Transverse colon (tissue), 4 donors: ENCODE results near the gene LAMP2. TPM values are rescaled to one million over a fixed set of nuclear protein-coding genes. Genes with fewer than 3 reads are reported as not detected.

Source experiments
- DNase-seq: peaks from one replicate; pipeline ENCODE4 v3.0.0-alpha.2; 2019
- H3K27ac ChIP-seq, 4 donors: fragments of 200-600 bp; sonication (generic); 2 replicates each; pipeline ENCODE4 v1.5.1; 2016 to 2018; ENCODE audit warnings: inconsistent platforms in 4 of 4
- H3K27me3 ChIP-seq: fragments of 200-600 bp; sonication (generic); 2 replicates; pipeline ENCODE4 v1.5.1; 2017; ENCODE audit warnings: inconsistent platforms
- H3K36me3 ChIP-seq, 4 donors: fragments of 200-600 bp; sonication (generic); 2 replicates each; pipeline ENCODE4 v1.5.1; 2017 to 2019; ENCODE audit warnings: inconsistent platforms in 4 of 4
- H3K4me1 ChIP-seq, 4 donors: fragments of 200-600 bp; sonication (generic); 2 replicates each; pipeline ENCODE4 v1.5.1; 2017 to 2020; ENCODE audit warnings: inconsistent platforms in 4 of 4
- H3K4me3 ChIP-seq, 4 donors: fragments of 200-600 bp; sonication (generic); 1 replicate in 1 of 4; 2 replicates in 3 of 4; pipeline versions ENCODE4 v1.5.1 to v1.6.1; 2017 to 2019; ENCODE audit warnings: inconsistent platforms in 4 of 4
- H3K9me3 ChIP-seq, 2 donors: fragments of 200-600 bp; sonication (generic); 2 replicates each; pipeline ENCODE4 v1.5.1; 2017 to 2019; ENCODE audit warnings: inconsistent platforms in 2 of 2
- CTCF ChIP-seq, 5 experiments: fragments of 200-600 bp in 3 of 5; fragments of 450-650 bp in 2 of 5; sonication (generic) in 3 of 5; IDR thresholded peaks; 1 replicate in 2 of 5; 2 replicates in 3 of 5; pipeline ENCODE4 v1.5.1; 2016 to 2017; ENCODE audit warnings: antibody characterized with exemption in 5 of 5, inconsistent platforms in 3 of 5, mild to moderate bottlenecking in 2 of 5, moderate library complexity in 1 of 5
- EP300 ChIP-seq: sonication (generic); formaldehyde crosslinking; IDR thresholded peaks from one replicate; pipeline ENCODE4 v1.6.1; 2017; ENCODE audit warnings: antibody characterized with exemption, low read depth
- POLR2A ChIP-seq: fragments of 450-650 bp; IDR thresholded peaks from one replicate; pipeline ENCODE4 v1.6.1; 2016; ENCODE audit warnings: antibody characterized with exemption, mild to moderate bottlenecking, moderate library complexity
- POLR2AphosphoS5 ChIP-seq, 3 donors: sonication (generic); formaldehyde crosslinking; IDR thresholded peaks; one replicate each; pipeline ENCODE4 v1.6.1; 2016; ENCODE audit warnings: antibody characterized with exemption in 3 of 3
- WGBS, 2 donors: methylation state at CpG; one replicate each; pipeline ENCODE4 v1.1.5; 2018; ENCODE audit warnings: low coverage in 1 of 2; 5-methylcytosine and 5-hydroxymethylcytosine counted together
- in situ Hi-C, 4 donors: fragments of 200-750 bp; cut with MboI; loops; one replicate each; pipeline versions ENCODE4 v1.15.0 to v1.15.1; 2017; ENCODE audit warnings: low sequenced_read_pairs in 3 of 4, low pct_ligation_motif_present in 1 of 4, low pct_unique_long_range_greater_than_20kb in 1 of 4
- intact Hi-C: fragments of 100-400 bp; cut with DNase I; formaldehyde crosslinking; loops from one replicate; pipeline ENCODE4 v1.15.1; 2023; ENCODE audit warnings: low total_unique reads
- small RNA-seq, 4 donors: library from RNA; depleted of rRNA; stranded (forward); fragments of <200 nt; gene quantifications; one replicate each; pipeline ENCODE3, GENCODE V24; 2016
- total RNA-seq, 4 donors: library from RNA; depleted of rRNA; stranded (reverse); fragments of >200 nt; gene quantifications; one replicate each; pipeline ENCODE4 v1.1.0, GENCODE V29; 2016

Gene LAMP2
- total RNA-seq, 4 donors from 2014 or later: 44.6 to 93.8 (median 66.0) TPM

- Histone ChIP-seq H3K27me3 (no peaks in the 10 kb centered on the region), H3K9me3 (no peaks in the 10 kb centered on the region), H3K36me3 (no peaks in the 10 kb centered on the region), H3K27ac (no peak overlapping the region), H3K4me3 (no peak overlapping the region), H3K4me1 (no peaks in the 10 kb centered on the region)
- no peak for DNase-seq
- intact Hi-C loops: no loop called here
- WGBS, 2 donors: 60 to 68% methylated on average over 2 to 6 of the region's 6 CpGs
- TF ChIP-seq POLR2AphosphoS5 (IDR thresholded peaks at IDR 0.05) (no peak), CTCF (IDR thresholded peaks at IDR 0.05) (no peak), POLR2A (no peak), EP300 (no peak)
- in situ Hi-C loops: no loop called here
These were observed 89.0 kb downstream of the LAMP2 start for GRCh38 chrX:120379937-120380681.

- H3K36me3 ChIP-seq: no peaks in the 10 kb centered on the region
- H3K27me3 ChIP-seq: no peaks in the 10 kb centered on the region
- H3K4me3 ChIP-seq: no peak overlapping the region
- in situ Hi-C loops: no loop called here
- WGBS, 2 donors: 91% methylated on average over 5 of the region's 5 CpGs; no CpG with 5 or more reads in 1 of the 2 donors
- DNase-seq: no peak
- no peaks in the 10 kb centered on the region for H3K9me3 ChIP-seq
- no peak for TF ChIP-seq POLR2A
- no peak for TF ChIP-seq CTCF (IDR thresholded peaks at IDR 0.05)
- TF ChIP-seq POLR2AphosphoS5 (IDR thresholded peaks at IDR 0.05): no peak
- TF ChIP-seq EP300: no peak
- H3K27ac ChIP-seq: no peak overlapping the region
- intact Hi-C loops: no loop called here
- H3K4me1 ChIP-seq: no peaks in the 10 kb centered on the region
These were observed 90.5 kb downstream of the LAMP2 start for GRCh38 chrX:120378570-120378969.

Small RNA genes within 50 kb of the gene (small RNA-seq; reads per million reads assigned to genes)
- gene RNU7-37P: 0 reads per million in 4 donors

Other genes starting within 250 kb of the LAMP2 start
- 10 to 100 TPM in 2 of 4 donors, 1 to 10 TPM in 2; 5.6 to 16.1 (median 10.0) TPM for gene ZBTB33, start 218.5 kb downstream of the LAMP2 start, total RNA-seq
- 1 to 10 TPM in 3 of 4 donors, not detected in 1; 1.2 to 1.7 (median 1.4) TPM for gene TMEM255A, start 157.8 kb downstream of the LAMP2 start, total RNA-seq
- gene ATP1B4, start 107.2 kb downstream of the LAMP2 start, total RNA-seq: not detected
- gene CUL4B, start 91.7 kb upstream of the LAMP2 start, total RNA-seq: 10 to 100 TPM; 18.1 to 53.5 (median 30.8) TPM
- 10 to 100 TPM in 2 of 4 donors, 1 to 10 TPM in 1, under 1 TPM in 1; 0.80 to 21.8 (median 10.4) TPM for gene MCTS1, start 134.8 kb upstream of the LAMP2 start, total RNA-seq
- 10 to 100 TPM in 2 of 4 donors, 1 to 10 TPM in 2; 3.6 to 34.6 (median 18.5) TPM for gene C1GALT1C1, start 160.8 kb upstream of the LAMP2 start, total RNA-seq